IMR-90 (cell line): ENCODE measurements around the gene SLC25A30. TPM values are rescaled to one million over a fixed set of nuclear protein-coding genes. Genes with fewer than 3 reads are reported as not detected.

Experiments used
- ATAC-seq: fragments of 200-7000 bp; cut with Tn5 transposase; 2 replicates; pipeline ENCODE4 v1.9.1; 2020; ENCODE audit warnings: low read depth, mild to moderate bottlenecking, moderate library complexity
- BruUV-seq: library from RNA; stranded (reverse); fragments of 400-500 nt; replicated peaks from 2 replicates; lab custom pipeline; 2021; lab: Mats Ljungman, UMichigan
- CTCF ChIA-PET: fragments of 300-600 bp; formaldehyde crosslinking; extraction: SDS; loops from one replicate; lab custom pipeline; 2021; ENCODE audit warnings: antibody characterized with exemption; lab: Yijun Ruan, JAX
- POLR2A ChIA-PET: fragments of 300-600 bp; sonication (Branson Sonifier 250); formaldehyde crosslinking; loops from one replicate; lab custom pipeline; 2022; ENCODE audit warnings: antibody characterized with exemption; ENCODE audit not compliant: unreplicated experiment; lab: Charles Lee
- DNase-seq: peaks from one replicate; pipeline ENCODE4 v3.0.0; 2013
- H2AFZ ChIP-seq: replicated peaks from 2 replicates; pipeline ENCODE3; 2013; ENCODE audit warnings: low read length, mild to moderate bottlenecking; ENCODE audit not compliant: poor library complexity
- H2AK5ac ChIP-seq: 2 replicates; pipeline ENCODE4 v1.6.1; 2013; ENCODE audit warnings: low read depth, low read length, inconsistent platforms
- H2AK9ac ChIP-seq: replicated peaks from 2 replicates; pipeline ENCODE3; 2013; ENCODE audit warnings: mild to moderate bottlenecking, low read depth, low read length, moderate library complexity; ENCODE audit not compliant: poor library complexity
- H2BK120ac ChIP-seq: 2 replicates; pipeline ENCODE4 v1.6.1; 2013; ENCODE audit warnings: low read depth, low read length, inconsistent platforms
- H2BK15ac ChIP-seq: 3 replicates; pipeline ENCODE4 v1.6.1; 2013; ENCODE audit warnings: low read depth, low read length, inconsistent platforms
- H2BK20ac ChIP-seq: 2 replicates; pipeline ENCODE4 v1.6.1; 2013; ENCODE audit warnings: low read depth, mild to moderate bottlenecking, inconsistent platforms, low read length, moderate library complexity
- H2BK5ac ChIP-seq: 2 replicates; pipeline ENCODE4 v1.6.1; 2013; ENCODE audit warnings: mild to moderate bottlenecking, low read depth, low read length, inconsistent platforms; ENCODE audit not compliant: poor library complexity, severe bottlenecking
- H3K14ac ChIP-seq: replicated peaks from 2 replicates; pipeline ENCODE4 v1.6.1; 2013; ENCODE audit warnings: low read depth, low read length, inconsistent platforms
- H3K18ac ChIP-seq: 2 replicates; pipeline ENCODE4 v1.6.1; 2013; ENCODE audit warnings: low read depth, low read length, control low read depth
- H3K23ac ChIP-seq: 2 replicates; pipeline ENCODE4 v1.6.1; 2013; ENCODE audit warnings: low read depth, low read length, inconsistent platforms
- H3K27ac ChIP-seq: 2 replicates; pipeline ENCODE4 v1.5.1; 2013; ENCODE audit warnings: mild to moderate bottlenecking, control low read depth, low read length; ENCODE audit not compliant: insufficient read depth
- H3K27me3 ChIP-seq: 2 replicates; pipeline ENCODE4 v1.6.1; 2013; ENCODE audit warnings: low read length; ENCODE audit not compliant: control insufficient read depth, insufficient read depth
- H3K36me3 ChIP-seq: 2 replicates; pipeline ENCODE4 v1.6.1; 2013; ENCODE audit warnings: low read length, mixed read lengths; ENCODE audit not compliant: control insufficient read depth, insufficient read depth
- H3K4ac ChIP-seq: 2 replicates; pipeline ENCODE4 v1.6.1; 2013; ENCODE audit warnings: low read depth, low read length, inconsistent platforms
- H3K4me1 ChIP-seq: 2 replicates; pipeline ENCODE4 v1.6.1; 2013; ENCODE audit warnings: low read length, mixed read lengths; ENCODE audit not compliant: control insufficient read depth, insufficient read depth
- H3K4me2 ChIP-seq: 2 replicates; pipeline ENCODE4 v1.6.1; 2013; ENCODE audit warnings: low read depth, mild to moderate bottlenecking, control low read depth, low read length, moderate library complexity
- H3K4me3 ChIP-seq: 2 replicates; pipeline ENCODE4 v1.5.1; 2013; ENCODE audit warnings: low read depth, mild to moderate bottlenecking, control low read depth, low read length, moderate library complexity; ENCODE audit not compliant: insufficient read depth
- H3K56ac ChIP-seq: 2 replicates; pipeline ENCODE4 v1.6.1; 2013; ENCODE audit warnings: low read length, inconsistent platforms; ENCODE audit not compliant: insufficient read depth; ENCODE audit errors: extremely low read depth
- H3K79me1 ChIP-seq, 2 experiments: 2 replicates each; pipeline ENCODE4 v1.6.1; 2013; ENCODE audit warnings: low read length in 2 of 2, inconsistent platforms in 1 of 2, low read depth in 1 of 2
- H3K9ac ChIP-seq: 2 replicates; pipeline ENCODE4 v1.6.1; 2013; ENCODE audit warnings: low read depth, low read length, control low read depth
- H3K9me1 ChIP-seq: 2 replicates; pipeline ENCODE4 v1.6.1; 2013; ENCODE audit warnings: low read length, inconsistent platforms; ENCODE audit not compliant: insufficient read depth
- H3K9me3 ChIP-seq: 2 replicates; pipeline ENCODE4 v1.6.1; 2013; ENCODE audit warnings: low read length; ENCODE audit not compliant: control insufficient read depth, insufficient read depth
- H4K20me1 ChIP-seq: 2 replicates; pipeline ENCODE4 v1.6.1; 2013; ENCODE audit warnings: low read length, inconsistent platforms; ENCODE audit not compliant: insufficient read depth
- H4K5ac ChIP-seq: 2 replicates; pipeline ENCODE4 v1.6.1; 2013; ENCODE audit warnings: mild to moderate bottlenecking, low read depth, low read length, control low read depth
- H4K8ac ChIP-seq, 2 experiments: 2 replicates each; pipeline ENCODE4 v1.6.1; 2013; ENCODE audit warnings: low read depth in 2 of 2, low read length in 2 of 2, control low read depth in 1 of 2, inconsistent platforms in 1 of 2
- H4K91ac ChIP-seq: 2 replicates; pipeline ENCODE4 v1.6.1; 2013; ENCODE audit warnings: low read depth, low read length, inconsistent platforms; ENCODE audit not compliant: insufficient read depth
- BHLHE40 ChIP-seq: fragments of 150-350 bp; IDR thresholded peaks from 2 replicates; pipeline ENCODE4 v1.6.1; 2016; ENCODE audit warnings: mild to moderate bottlenecking, low read depth, low read length
- CEBPB ChIP-seq: IDR thresholded peaks from 2 replicates; pipeline ENCODE4 v1.6.1; 2012; ENCODE audit warnings: low read depth, low read length, improper control_type of control experiment
- CHD1 ChIP-seq: IDR thresholded peaks from 2 replicates; pipeline ENCODE4 v1.6.1; 2012; ENCODE audit warnings: low read depth, low read length, improper control_type of control experiment
- CTCF ChIP-seq: conservative IDR thresholded peaks from 2 replicates; pipeline ENCODE4 v1.5.1; 2012; ENCODE audit warnings: mild to moderate bottlenecking, low read depth, low read length, improper control_type of control experiment
- ELK1 ChIP-seq: fragments of 150-350 bp; IDR thresholded peaks from 2 replicates; pipeline ENCODE4 v1.6.1; 2016; ENCODE audit warnings: low read depth, mild to moderate bottlenecking, low read length, moderate library complexity, borderline replicate concordance
- FOS ChIP-seq: fragments of 150-350 bp; IDR thresholded peaks from 2 replicates; pipeline ENCODE4 v1.6.1; 2016; ENCODE audit warnings: low read depth, low read length
- MAFK ChIP-seq: IDR thresholded peaks from 2 replicates; pipeline ENCODE4 v1.6.1; 2012; ENCODE audit warnings: low read depth, low read length, improper control_type of control experiment
- MAZ ChIP-seq: IDR thresholded peaks from 2 replicates; pipeline ENCODE4 v1.6.1; 2012; ENCODE audit warnings: low read depth, mild to moderate bottlenecking, low read length, improper control_type of control experiment, moderate library complexity, borderline replicate concordance
- MXI1 ChIP-seq: IDR thresholded peaks from 2 replicates; pipeline ENCODE4 v1.6.1; 2012; ENCODE audit warnings: low read depth, mild to moderate bottlenecking, low read length, moderate library complexity, borderline replicate concordance
- NFE2L2 ChIP-seq: fragments of 150-350 bp; IDR thresholded peaks from 2 replicates; pipeline ENCODE4 v1.6.1; 2016; ENCODE audit warnings: low read depth, mild to moderate bottlenecking, low read length
- POLR2A ChIP-seq: IDR thresholded peaks from 2 replicates; pipeline ENCODE4 v1.6.1; 2012; ENCODE audit warnings: mild to moderate bottlenecking, low read depth, low read length
- RAD21 ChIP-seq: IDR thresholded peaks from 2 replicates; pipeline ENCODE4 v1.6.1; 2012; ENCODE audit warnings: low read length, improper control_type of control experiment
- RCOR1 ChIP-seq: IDR thresholded peaks from 2 replicates; pipeline ENCODE4 v1.6.1; 2012; ENCODE audit warnings: mild to moderate bottlenecking, low read length, improper control_type of control experiment; ENCODE audit not compliant: insufficient replicate concordance
- RFX5 ChIP-seq: IDR thresholded peaks from 2 replicates; pipeline ENCODE4 v1.8.0; 2012; ENCODE audit warnings: low read depth, mild to moderate bottlenecking, low read length, moderate library complexity
- SMC3 ChIP-seq: fragments of 150-350 bp; IDR thresholded peaks from 2 replicates; pipeline ENCODE4 v1.6.1; 2016; ENCODE audit warnings: low read depth, mild to moderate bottlenecking, antibody characterized with exemption, low read length, moderate library complexity
- USF2 ChIP-seq: fragments of 150-350 bp; IDR thresholded peaks from 2 replicates; pipeline ENCODE4 v1.6.1; 2017; ENCODE audit warnings: mild to moderate bottlenecking, antibody characterized with exemption, low read length, low read depth
- WGBS, 2 experiments: methylation state at CpG; one replicate each; pipeline versions ENCODE4 v1.1.5 to v1.1.7; 2013; ENCODE audit warnings: missing lambda C conversion rate in 2 of 2; ENCODE audit not compliant: insufficient read length in 1 of 2; ENCODE audit errors: extremely low coverage in 2 of 2; 5-methylcytosine and 5-hydroxymethylcytosine counted together
- dilution Hi-C: fragments of 300-500 bp; cut with HindIII; formaldehyde crosslinking; loops from one replicate; pipeline ENCODE4 v1.14.3; 2018; ENCODE audit warnings: low sequenced_read_pairs; ENCODE audit not compliant: unreplicated experiment
- in situ Hi-C: fragments of 300-500 bp; cut with MboI; formaldehyde crosslinking; loops from 3 replicates; pipeline ENCODE4 v1.14.3; 2019; ENCODE audit warnings: low sequenced_read_pairs, inconsistent platforms, mixed read lengths
- intact Hi-C: fragments of 100-400 bp; cut with micrococcal nuclease; formaldehyde crosslinking; loops from 2 replicates; pipeline ENCODE4 v1.10.0; 2022
- polyA plus RNA-seq, 3 experiments: library from polyadenylated mRNA; depleted of rRNA; stranded (reverse); fragments of >200 nt; gene quantifications; 2 replicates each; pipeline ENCODE4 v1.2.3, GENCODE V29; 2012; ENCODE audit warnings: low replicate concordance in 1 of 3
- total RNA-seq: library from RNA; depleted of rRNA; stranded (reverse); fragments of >200 nt; gene quantifications from 2 replicates; pipeline ENCODE4 v1.2.3, GENCODE V29; 2012

SLC25A30 gene
- total and polyA plus RNA-seq, 2 of the 4 experiments (the other 2 are of a cell fraction), result 9.9 to 19.4 TPM

GRCh38 chr13:45385320-45385719 lies 32.9 kb downstream of the SLC25A30 start:
- Histone ChIP-seq H3K14ac (no peak overlapping the region), H3K56ac (no peak overlapping the region), H3K4me1 (no peaks in the 10 kb centered on the region), H3K4me2 (no peak overlapping the region), H4K8ac (no peak overlapping the region), H4K20me1 (no peaks in the 10 kb centered on the region), H2BK120ac (no peak overlapping the region), H4K5ac (no peak overlapping the region), H2AFZ (no peak overlapping the region), H3K9me1 (no peaks in the 10 kb centered on the region), H3K36me3 (peaks cover 12% of the 10 kb centered on the region), H3K23ac (no peak overlapping the region), H2BK15ac (no peak overlapping the region), H3K18ac (no peak overlapping the region), H4K91ac (no peak overlapping the region), H3K9ac (no peak overlapping the region), H2BK20ac (no peak overlapping the region), H3K9me3 (no peaks in the 10 kb centered on the region; the same call in 1 of the 2 replicates), H3K79me1 (no peaks in the 10 kb centered on the region), H2AK9ac (no peak overlapping the region), H3K4me3 (no peak overlapping the region), H2BK5ac (no peak overlapping the region), H3K27ac (no peak overlapping the region), H3K4ac (no peak overlapping the region), H2AK5ac (no peak overlapping the region), H3K27me3 (no peaks in the 10 kb centered on the region)
- DNase-seq, result no peak
- TF ChIP-seq CHD1, result no peak
- TF ChIP-seq NFE2L2, result no peak
- TF ChIP-seq FOS, result no peak
- TF ChIP-seq ELK1, result no peak
- no peak for TF ChIP-seq MXI1
- no peak for TF ChIP-seq SMC3
- TF ChIP-seq MAZ, result no peak
- TF ChIP-seq CEBPB, result no peak
- TF ChIP-seq POLR2A, result no peak
- TF ChIP-seq USF2, result no peak
- TF ChIP-seq MAFK, result no peak
- no peak for TF ChIP-seq RCOR1
- no peak for TF ChIP-seq RAD21
- no peak for TF ChIP-seq BHLHE40
- no peak for TF ChIP-seq CTCF
- no peak for TF ChIP-seq RFX5
- POLR2A ChIA-PET, result no interaction called here
- dilution Hi-C loops (no loop called here), intact Hi-C loops (no loop called here), in situ Hi-C loops (no loop called here)
- no CpG with 5 or more reads among the region's 5 CpGs for WGBS, 2 experiments
- no TSS peak for BruUV-seq
- ATAC-seq, result no peak
- CTCF ChIA-PET, result interaction anchor here (0.5 kb wide), 1 partner anchor 212 kb away, joined by 3 read pairs; no protein-coding TSS in a partner anchor
